ENCODE results near the gene ZDHHC6. TPM values are rescaled to one million over a fixed set of nuclear protein-coding genes. Genes with fewer than 3 reads are reported as not detected.

Gene ZDHHC6
- total RNA-seq, 1 experiment from 2014 or later = 35.2 TPM

GRCh38 chr10:112481602-112482001 lies 34.9 kb upstream of the ZDHHC6 start:
- no peak overlapping the region for H2AFZ ChIP-seq (ENCODE audit: low read length)
- DNase-seq = no peak
- H3K4me1 ChIP-seq (ENCODE audit: insufficient read depth, low read length) = no peaks in the 10 kb centered on the region
- Mint-ChIP-seq H3K9me3 (no peaks in the 10 kb centered on the region), H3K36me3 (ENCODE audit: insufficient read depth in 1 of 3, low read depth in 3 of 3) (no peaks in the 10 kb centered on the region), H3K27ac (no peak overlapping the region), H3K4me1 (no peaks in the 10 kb centered on the region), H3K27me3 (ENCODE audit: low read depth) (no peaks in the 10 kb centered on the region), H3K4me3 (no peak overlapping the region)
- no peak overlapping the region for H4K8ac ChIP-seq (replicated peaks; ENCODE audit: insufficient read length, low read depth, low read length)
- H4K91ac ChIP-seq (ENCODE audit: insufficient read length, low read depth, low read length) = no peak overlapping the region
- H3K27ac ChIP-seq (ENCODE audit: insufficient read length, low read depth, low read length) = no peak overlapping the region
- no peaks in the 10 kb centered on the region for H3K23me2 ChIP-seq (ENCODE audit: insufficient read length, low read depth, low read length, poor library complexity, severe bottlenecking)
- H3K4me2 ChIP-seq (ENCODE audit: insufficient read depth, insufficient read length, low read length) = no peak overlapping the region
- no peaks in the 10 kb centered on the region for H4K20me1 ChIP-seq (ENCODE audit: control insufficient read depth, insufficient read depth, insufficient read length)
- no peak overlapping the region for H2AK5ac ChIP-seq (ENCODE audit: insufficient read length, low read length)
- H3T11ph ChIP-seq (ENCODE audit: low read length) = no peak overlapping the region
- no peaks in the 10 kb centered on the region for H3K27me3 ChIP-seq (ENCODE audit: insufficient read depth, low read length)
- H3K23ac ChIP-seq (ENCODE audit: insufficient read length, low read depth, low read length) = no peak overlapping the region
- no peak overlapping the region for H2BK12ac ChIP-seq (ENCODE audit: insufficient read length, low read depth, low read length)
- no peak for TF ChIP-seq CTCF (conservative IDR thresholded peaks at IDR 0.05)
- H2BK15ac ChIP-seq (ENCODE audit: low read depth, low read length) = no peak overlapping the region
- no peak overlapping the region for H2BK120ac ChIP-seq (ENCODE audit: low read depth, low read length, poor library complexity, severe bottlenecking)
- H3K4ac ChIP-seq (ENCODE audit: low read depth, low read length) = no peak overlapping the region
- H3K9ac ChIP-seq (ENCODE audit: extremely low read depth, insufficient read length, low read length) = no peak overlapping the region
- H3K79me2 ChIP-seq (ENCODE audit: insufficient read depth, low read length) = no peaks in the 10 kb centered on the region
- H3K18ac ChIP-seq (ENCODE audit: insufficient read length, low read depth, low read length) = no peak overlapping the region
- H3K56ac ChIP-seq (ENCODE audit: insufficient read length, low read depth, low read length) = no peak overlapping the region
- no peaks in the 10 kb centered on the region for H3K79me1 ChIP-seq (ENCODE audit: insufficient read depth, low read depth, low read length, poor library complexity, severe bottlenecking)
- no peak overlapping the region for H2BK5ac ChIP-seq (ENCODE audit: insufficient read length, low read length)
- no peak overlapping the region for H3K14ac ChIP-seq (ENCODE audit: insufficient read depth, low read length)
- H2BK20ac ChIP-seq (ENCODE audit: low read depth, low read length, poor library complexity, severe bottlenecking) = no peak overlapping the region
- no peak overlapping the region for H4K5ac ChIP-seq (ENCODE audit: insufficient read length, low read depth, low read length)
- WGBS (ENCODE audit: extremely low coverage, insufficient read length, low lambda C conversion rate) = no CpG with 5 or more reads among the region's 3 CpGs
- H3K9me3 ChIP-seq (ENCODE audit: control insufficient read depth, low read depth, low read length) = no peaks in the 10 kb centered on the region

All from H9 (cell line).